ENCODE measurements around the gene CLIC3.

Gene CLIC3

GRCh38 chr9:136985027-136985602 is 11.3 kb downstream of the CLIC3 start:
- TF ChIP-seq CTCF (conservative IDR thresholded peaks at IDR 0.05; ENCODE audit: control insufficient read depth, insufficient read depth, low read depth, low read length) = no peak
- no peak overlapping the region for H3K4me3 ChIP-seq (ENCODE audit: control insufficient read depth, low read depth, low read length)
- DNase-seq (ENCODE audit: low read depth) = no peak

- no peak for TF ChIP-seq CTCF (conservative IDR thresholded peaks at IDR 0.05; ENCODE audit: control insufficient read depth, insufficient read depth, low read depth, low read length)
- DNase-seq (ENCODE audit: low read depth) = no peak
- no peak overlapping the region for H3K4me3 ChIP-seq (ENCODE audit: control insufficient read depth, low read depth, low read length)
Observed at GRCh38 chr9:136984464-136985026, 11.8 kb downstream of the CLIC3 start.

GRCh38 chr9:136983656-136984314 is 12.6 kb downstream of the CLIC3 start:
- no peak for DNase-seq (ENCODE audit: low read depth)
- TF ChIP-seq CTCF (conservative IDR thresholded peaks at IDR 0.05; ENCODE audit: control insufficient read depth, insufficient read depth, low read depth, low read length) = no peak
- no peak overlapping the region for H3K4me3 ChIP-seq (ENCODE audit: control insufficient read depth, low read depth, low read length)

- H3K4me3 ChIP-seq (ENCODE audit: control insufficient read depth, low read depth, low read length) = no peak overlapping the region
- no peak for DNase-seq (ENCODE audit: low read depth)
- no peak for TF ChIP-seq CTCF (conservative IDR thresholded peaks at IDR 0.05; ENCODE audit: control insufficient read depth, insufficient read depth, low read depth, low read length)
Observed at GRCh38 chr9:136983167-136983566, 13.2 kb downstream of the CLIC3 start.

- no peak within 1 kb of the TSS for H3K4me3 ChIP-seq (ENCODE audit: control insufficient read depth, low read depth, low read length)
- TF ChIP-seq CTCF (conservative IDR thresholded peaks at IDR 0.05; ENCODE audit: control insufficient read depth, insufficient read depth, low read depth, low read length) = no peak
- DNase-seq (ENCODE audit: low read depth) = no peak
Observed at GRCh38 chr9:136982232-136983051, 13.9 kb downstream of the CLIC3 start, which contains the start of gene LCNL1. Gene LCNL1 (plus strand): TSS chr9:136982993. CDS start chr9:136983587, 594 bp downstream.

- H3K4me3 ChIP-seq (ENCODE audit: control insufficient read depth, low read depth, low read length) = no peak overlapping the region
- TF ChIP-seq CTCF (conservative IDR thresholded peaks at IDR 0.05; ENCODE audit: control insufficient read depth, insufficient read depth, low read depth, low read length) = no peak
- DNase-seq (ENCODE audit: low read depth) = no peak
Observed at GRCh38 chr9:136981588-136982231, 14.7 kb downstream of the CLIC3 start.

Measured in fibroblast of mammary gland (primary cell).